NB4 (cell line): ENCODE results near the gene ZNF366.
"Not testable (repeated sequence)": the region's sequence is repeated elsewhere in the genome, so short reads cannot be mapped to it uniquely, and the experiment has no call there.

ENCODE experiments used
- DNase-seq: peaks from one replicate; pipeline ENCODE4 v3.0.0; 2010; ENCODE audit warnings: low read depth
- H3K4me3 ChIP-seq: one replicate; pipeline ENCODE4 v1.5.1; 2011; ENCODE audit warnings: mild to moderate bottlenecking, low read depth, low read length, moderate library complexity
- MYC ChIP-seq: IDR thresholded peaks from 2 replicates; pipeline ENCODE4 v1.6.1; 2011; ENCODE audit warnings: low read depth, low read length
- POLR2A ChIP-seq: IDR thresholded peaks from 2 replicates; pipeline ENCODE4 v1.6.1; 2011; ENCODE audit warnings: mild to moderate bottlenecking; ENCODE audit not compliant: insufficient read length; ENCODE audit errors: extremely low read depth
- TF ChIP-seq, protein P1 (sequence below): IDR thresholded peaks from one replicate; pipeline ENCODE4 v1.5.1; 2012; ENCODE audit warnings: low read depth, low read length
- TF ChIP-seq, protein P2 (sequence below): IDR thresholded peaks from 2 replicates; pipeline ENCODE4 v1.6.1; 2011; ENCODE audit warnings: low read depth, low read length

Gene ZNF366

DNA sequence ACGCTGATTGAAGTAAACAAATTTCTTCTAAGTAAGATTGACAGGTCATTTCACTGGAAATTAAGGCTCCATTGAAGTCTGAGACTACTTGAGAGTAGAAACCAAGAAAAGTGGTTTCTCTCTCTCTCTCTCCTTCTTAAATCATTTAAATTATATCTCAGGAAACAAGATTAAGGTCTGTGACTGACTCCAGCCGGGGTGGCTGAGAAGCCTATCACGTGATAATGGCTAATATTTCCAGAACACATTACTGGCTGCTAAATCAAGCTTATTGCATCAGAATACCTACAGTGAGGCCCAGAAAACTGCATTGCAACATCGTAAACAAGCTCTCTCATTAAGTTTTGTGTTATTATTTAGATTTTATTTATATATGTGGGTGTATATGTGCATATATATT, 98.6 kb downstream of the ZNF366 start:
- TF ChIP-seq MYC: no peak
- no peak for TF ChIP-seq POLR2A
- no peak overlapping the region for H3K4me3 ChIP-seq
- DNase-seq: no peak

DNA sequence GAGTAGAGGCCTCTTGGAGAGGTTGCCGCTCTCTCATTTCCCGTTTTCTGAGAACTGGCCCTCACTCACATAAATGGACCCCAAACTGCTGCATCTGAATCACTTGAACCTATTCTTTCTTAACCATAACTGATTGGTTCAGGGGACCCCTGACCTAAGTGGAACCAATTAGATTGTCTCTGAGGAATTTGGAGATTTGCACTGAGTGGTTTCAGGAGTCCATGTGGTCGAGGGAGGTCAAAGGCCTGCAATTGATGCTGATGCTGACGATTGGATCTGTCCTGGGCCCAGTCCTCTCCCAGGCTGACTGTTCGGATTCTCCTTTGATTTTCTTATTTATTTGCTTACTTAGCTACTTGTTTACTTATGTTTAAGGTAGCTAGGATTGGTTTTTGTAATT, 99.1 kb downstream of the ZNF366 start:
- no peak overlapping the region for H3K4me3 ChIP-seq
- TF ChIP-seq MYC (no peak), POLR2A (no peak)
- TF ChIP-seq, protein P1, sequence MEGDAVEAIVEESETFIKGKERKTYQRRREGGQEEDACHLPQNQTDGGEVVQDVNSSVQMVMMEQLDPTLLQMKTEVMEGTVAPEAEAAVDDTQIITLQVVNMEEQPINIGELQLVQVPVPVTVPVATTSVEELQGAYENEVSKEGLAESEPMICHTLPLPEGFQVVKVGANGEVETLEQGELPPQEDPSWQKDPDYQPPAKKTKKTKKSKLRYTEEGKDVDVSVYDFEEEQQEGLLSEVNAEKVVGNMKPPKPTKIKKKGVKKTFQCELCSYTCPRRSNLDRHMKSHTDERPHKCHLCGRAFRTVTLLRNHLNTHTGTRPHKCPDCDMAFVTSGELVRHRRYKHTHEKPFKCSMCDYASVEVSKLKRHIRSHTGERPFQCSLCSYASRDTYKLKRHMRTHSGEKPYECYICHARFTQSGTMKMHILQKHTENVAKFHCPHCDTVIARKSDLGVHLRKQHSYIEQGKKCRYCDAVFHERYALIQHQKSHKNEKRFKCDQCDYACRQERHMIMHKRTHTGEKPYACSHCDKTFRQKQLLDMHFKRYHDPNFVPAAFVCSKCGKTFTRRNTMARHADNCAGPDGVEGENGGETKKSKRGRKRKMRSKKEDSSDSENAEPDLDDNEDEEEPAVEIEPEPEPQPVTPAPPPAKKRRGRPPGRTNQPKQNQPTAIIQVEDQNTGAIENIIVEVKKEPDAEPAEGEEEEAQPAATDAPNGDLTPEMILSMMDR: no peak
- TF ChIP-seq, protein P2, sequence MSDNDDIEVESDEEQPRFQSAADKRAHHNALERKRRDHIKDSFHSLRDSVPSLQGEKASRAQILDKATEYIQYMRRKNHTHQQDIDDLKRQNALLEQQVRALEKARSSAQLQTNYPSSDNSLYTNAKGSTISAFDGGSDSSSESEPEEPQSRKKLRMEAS: no peak
- no peak for DNase-seq

DNA sequence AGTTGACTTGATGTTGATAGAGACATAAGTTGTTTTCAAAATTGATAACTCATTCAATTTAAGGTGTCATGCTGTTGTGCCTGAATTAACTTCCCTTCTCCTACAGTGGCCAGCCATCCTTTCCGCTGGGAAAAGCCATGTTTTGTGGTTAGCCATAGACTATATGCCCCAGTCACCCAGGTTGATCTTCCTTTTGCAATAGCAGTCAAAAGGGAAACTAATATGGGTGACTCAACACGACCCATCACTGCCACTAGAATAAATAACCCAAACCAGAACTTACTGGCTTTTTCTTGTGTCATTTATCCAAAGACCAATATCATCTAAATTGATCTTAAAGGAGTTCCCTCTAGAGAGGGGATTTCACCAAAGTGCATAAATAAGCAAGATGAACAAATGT, 99.7 kb downstream of the ZNF366 start:
- no peak for TF ChIP-seq POLR2A
- TF ChIP-seq, protein P2: no peak
- TF ChIP-seq MYC: no peak
- TF ChIP-seq, protein P1: no peak
- peak; percentile 14 for DNase-seq
- no peak overlapping the region for H3K4me3 ChIP-seq

DNA sequence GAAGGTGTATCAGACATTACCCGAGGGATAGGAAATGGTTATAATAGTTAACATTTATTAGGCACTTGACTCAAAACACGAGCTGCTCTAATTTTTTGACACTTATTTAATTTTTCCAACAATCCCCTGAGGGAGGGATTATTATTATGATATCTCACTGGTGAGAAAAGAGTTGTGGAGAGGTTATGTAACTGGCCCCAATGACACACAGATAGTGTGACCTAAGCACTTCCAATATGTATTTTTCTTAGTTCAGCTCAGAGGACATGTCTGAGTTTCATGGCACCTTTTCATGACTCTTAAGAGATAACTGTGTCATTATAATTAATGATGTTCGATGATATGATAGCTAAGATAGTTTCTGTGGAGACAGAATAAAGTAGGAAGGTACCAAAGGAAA, 100.1 kb downstream of the ZNF366 start:
- TF ChIP-seq, protein P2: no peak
- TF ChIP-seq MYC (no peak), POLR2A (no peak)
- TF ChIP-seq, protein P1: no peak

DNA sequence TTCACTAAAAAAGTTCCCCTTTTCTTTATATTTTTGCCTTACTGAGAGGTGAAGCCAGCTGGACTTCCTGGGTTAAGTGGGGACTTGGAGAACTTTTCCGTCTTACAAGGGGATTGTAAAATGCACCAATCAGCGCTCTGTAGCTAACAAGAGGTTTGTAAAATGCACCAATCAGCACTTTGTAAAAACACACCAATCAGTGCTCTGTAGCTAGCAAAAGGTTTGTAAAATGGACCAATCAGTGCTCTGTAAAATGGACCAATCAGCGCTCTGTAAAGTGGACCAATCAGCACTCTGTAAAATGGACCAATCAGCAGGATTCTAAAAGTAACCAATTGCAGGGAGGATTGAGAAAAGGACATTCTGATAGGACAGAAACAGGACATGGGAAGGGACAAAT, 102.4 kb downstream of the ZNF366 start:
- not testable (repeated sequence) for DNase-seq

More for the DNA sequence above, 100.1 kb downstream of the ZNF366 start:
- DNase-seq: no peak
- no peak overlapping the region for H3K4me3 ChIP-seq

DNA sequence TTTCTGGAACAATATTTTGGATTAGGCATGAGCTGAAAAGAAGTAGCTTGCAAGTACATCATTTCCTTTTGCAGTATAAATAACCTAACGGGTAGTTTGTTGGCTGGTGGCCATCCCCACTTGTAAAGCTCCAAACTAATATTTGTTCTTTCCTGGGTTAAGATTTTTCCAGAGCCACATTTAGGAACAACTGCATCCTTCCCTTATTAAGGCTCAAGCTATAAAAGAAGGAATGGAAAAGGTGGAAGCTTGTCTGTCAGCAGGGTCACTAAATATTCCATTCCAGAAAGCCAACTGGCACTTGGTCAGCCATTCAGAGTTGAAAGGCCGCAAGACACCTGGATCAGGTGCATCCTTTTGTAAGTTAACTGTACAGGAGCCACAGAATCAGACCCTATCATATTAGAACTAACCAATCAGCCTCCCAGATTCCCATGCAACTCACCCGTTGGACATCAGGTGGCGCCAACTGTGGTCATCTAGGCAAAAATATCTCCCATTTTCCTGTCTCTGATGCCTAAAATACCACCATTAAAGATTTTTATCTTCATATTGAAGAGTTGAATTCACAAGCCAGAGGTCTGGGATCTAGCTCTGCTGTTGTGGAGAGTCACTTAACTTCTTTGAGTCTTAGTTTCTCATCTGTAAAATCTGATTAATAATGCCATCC, 104.1 kb downstream of the ZNF366 start:
- no peak overlapping the region for H3K4me3 ChIP-seq
- DNase-seq: peak; percentile 44
- TF ChIP-seq, protein P2: no peak
- TF ChIP-seq, protein P1: peak; percentile 60

More for the DNA sequence above, 102.4 kb downstream of the ZNF366 start:
- H3K4me3 ChIP-seq: not testable (repeated sequence)

DNA sequence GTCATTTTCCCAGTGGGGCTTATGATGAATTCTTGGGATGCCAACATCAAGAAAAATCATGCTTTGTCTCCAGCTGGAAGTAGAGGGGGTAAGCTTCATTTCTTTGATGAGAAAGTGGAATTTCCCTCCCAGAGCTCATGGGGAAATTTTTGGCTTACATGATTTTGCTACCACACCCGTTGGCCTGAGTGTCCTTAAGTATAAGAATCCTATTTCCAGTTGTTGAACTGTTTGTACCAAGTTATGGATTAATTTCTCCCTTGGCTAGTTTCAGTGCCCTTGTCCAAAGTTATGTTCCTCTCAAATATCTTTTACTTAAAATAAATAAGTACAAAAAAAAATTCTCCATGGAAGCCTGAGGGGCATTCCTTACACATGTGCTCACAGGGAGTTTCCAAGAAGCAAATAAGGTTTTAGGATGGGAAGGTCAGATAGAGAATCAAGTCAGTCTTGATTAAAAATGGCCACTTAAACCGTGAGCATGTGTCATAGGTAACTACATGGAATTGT, 104.8 kb downstream of the ZNF366 start:
- no peak for DNase-seq
- TF ChIP-seq, protein P2: no peak
- TF ChIP-seq, protein P1: no peak
- TF ChIP-seq POLR2A (no peak), MYC (no peak)
- no peak overlapping the region for H3K4me3 ChIP-seq
